HepG2 (cell line): ENCODE data around the gene CHRNA5. TPM values are rescaled to one million over a fixed set of nuclear protein-coding genes. Genes with fewer than 3 reads are reported as not detected.
"Not testable (repeated sequence)": the region's sequence is repeated elsewhere in the genome, so short reads cannot be mapped to it uniquely, and the experiment has no call there.

ENCODE experiments used
- ATAC-seq: fragments of 200-7000 bp; cut with Tn5 transposase; 3 replicates; pipeline ENCODE4 v1.9.1; 2020; ENCODE audit warnings: mild to moderate bottlenecking, moderate library complexity
- BruUV-seq: library from RNA; stranded (reverse); fragments of 400-500 nt; replicated peaks from 2 replicates; lab custom pipeline; 2021; lab: Mats Ljungman, UMichigan
- CTCF ChIA-PET: fragments of 300-600 bp; formaldehyde crosslinking; extraction: SDS; loops from one replicate; lab custom pipeline; 2021; ENCODE audit warnings: low total read pairs, inconsistent platforms, low intra/inter-chr PET ratio; lab: Yijun Ruan, JAX
- POLR2A ChIA-PET: fragments of 350-600 bp; sonication (Branson Sonifier 250); formaldehyde crosslinking; loops from one replicate; lab custom pipeline; 2020; ENCODE audit warnings: antibody characterized with exemption, inconsistent platforms; lab: Yijun Ruan, JAX
- DNase-seq: peaks from one replicate; pipeline ENCODE4 v3.0.0-alpha.2; 2015; ENCODE audit warnings: low spot score
- FAIRE-seq: peaks from 3 replicates; lab custom pipeline; 2011; peaks lifted over from hg19 to GRCh38; lab: Jason Lieb, UNC
- H2AFZ ChIP-seq: one replicate; pipeline ENCODE4 v1.6.1; 2011; ENCODE audit warnings: low read length, inconsistent platforms
- H3K27ac ChIP-seq: fragments of 300-600 bp; 3 replicates; pipeline ENCODE4 v1.8.0; 2011; ENCODE audit warnings: mixed run types, mild to moderate bottlenecking, mixed read lengths, low read length, inconsistent platforms; ENCODE audit not compliant: insufficient read depth; ENCODE audit errors: extremely low read length
- H3K27me3 ChIP-seq, 2 experiments: fragments of 200-600 bp in 1 of 2; 2 replicates in 1 of 2; 3 replicates in 1 of 2; pipeline versions ENCODE4 v1.6.0 to v1.8.0; 2011; ENCODE audit warnings: low read length in 2 of 2, mild to moderate bottlenecking in 2 of 2, moderate library complexity in 2 of 2, inconsistent platforms in 1 of 2; ENCODE audit not compliant: insufficient read depth in 2 of 2, control insufficient read depth in 1 of 2
- H3K36me3 ChIP-seq, 2 experiments: fragments of 200-600 bp in 1 of 2; replicated peaks in 1 of 2; 2 replicates in 1 of 2; 3 replicates in 1 of 2; pipeline versions ENCODE4 v1.5.1 to v1.8.0; 2011; ENCODE audit warnings: low read length in 2 of 2, inconsistent platforms in 1 of 2; ENCODE audit not compliant: insufficient read depth in 2 of 2, control insufficient read depth in 1 of 2
- H3K4me1 ChIP-seq: 2 replicates; pipeline ENCODE4 v1.5.1; 2012; ENCODE audit warnings: low read length, inconsistent platforms; ENCODE audit not compliant: insufficient read depth
- H3K4me2 ChIP-seq: 2 replicates; pipeline ENCODE4 v1.6.0; 2011; ENCODE audit warnings: low read depth, low read length, inconsistent platforms
- H3K4me3 ChIP-seq, 3 experiments: fragments of 200-600 bp in 1 of 3; sonication (generic), shearing (Covaris generic) in 1 of 3; replicated peaks in 1 of 3; 2 replicates each; pipeline ENCODE4 v1.5.1; 2011 to 2016; ENCODE audit warnings: low read length in 3 of 3, inconsistent platforms in 2 of 3, low read depth in 2 of 3, mild to moderate bottlenecking in 2 of 3, control low read depth in 1 of 3, mixed read lengths in 1 of 3; ENCODE audit not compliant: insufficient read depth in 1 of 3
- H3K79me2 ChIP-seq: one replicate; pipeline ENCODE4 v1.6.1; 2011; ENCODE audit warnings: low read length, inconsistent platforms; ENCODE audit not compliant: insufficient read depth
- H3K9ac ChIP-seq: 2 replicates; pipeline ENCODE4 v1.6.0; 2011; ENCODE audit warnings: mild to moderate bottlenecking, low read depth, low read length, inconsistent platforms; ENCODE audit not compliant: insufficient read depth
- H3K9me3 ChIP-seq: 2 replicates; pipeline ENCODE4 v1.5.1; 2012; ENCODE audit warnings: mild to moderate bottlenecking, low read length
- H4K20me1 ChIP-seq: 2 replicates; pipeline ENCODE4 v1.6.0; 2011; ENCODE audit warnings: inconsistent platforms, mild to moderate bottlenecking, low read length, moderate library complexity; ENCODE audit not compliant: insufficient read depth
- ATF4 ChIP-seq, 2 experiments: fragments of 450-650 bp in 1 of 2; sonication (generic) in 1 of 2; formaldehyde crosslinking; IDR thresholded peaks; 2 replicates each; pipeline versions ENCODE4 v1.5.0 to v1.8.0; 2020 to 2022; ENCODE audit warnings: mild to moderate bottlenecking in 1 of 2, missing genetic modification reagents in 1 of 2
- CCAR2 ChIP-seq: fragments of 200-400 bp; formaldehyde crosslinking; optimal IDR thresholded peaks from 2 replicates; pipeline ENCODE3; 2018; ENCODE audit warnings: low read depth, mild to moderate bottlenecking, low read length, moderate library complexity
- CENPX ChIP-seq: sonication (generic); formaldehyde crosslinking; IDR thresholded peaks from 2 replicates; pipeline ENCODE4 v1.9.0; 2021; ENCODE audit warnings: mild to moderate bottlenecking, missing genetic modification reagents, moderate library complexity
- HNRNPL ChIP-seq: fragments of 200-400 bp; formaldehyde crosslinking; IDR thresholded peaks from 2 replicates; pipeline ENCODE4 v1.6.1; 2017; ENCODE audit warnings: mild to moderate bottlenecking, low read depth, low read length
- MBNL3 ChIP-seq: fragments of 250-450 bp; sonication (Bioruptor Pico); conservative IDR thresholded peaks from 2 replicates; pipeline ENCODE4 v1.8.0; 2022; ENCODE audit warnings: mild to moderate bottlenecking, inconsistent platforms
- NPAS2 ChIP-seq: sonication (generic); formaldehyde crosslinking; IDR thresholded peaks from 2 replicates; pipeline ENCODE4 v1.8.0; 2022; ENCODE audit warnings: mild to moderate bottlenecking, missing genetic modification reagents, borderline replicate concordance
- SRSF4 ChIP-seq: fragments of 200-400 bp; formaldehyde crosslinking; IDR thresholded peaks from one replicate; pipeline ENCODE4 v1.6.1; 2018; ENCODE audit warnings: mild to moderate bottlenecking, low read depth, low read length, moderate library complexity; ENCODE audit not compliant: poor library complexity, severe bottlenecking
- ZNF224 ChIP-seq: sonication (generic); formaldehyde crosslinking; IDR thresholded peaks from 2 replicates; pipeline ENCODE4 v1.5.0; 2020; ENCODE audit warnings: mild to moderate bottlenecking, missing genetic modification reagents
- ZNF644 ChIP-seq: IDR thresholded peaks from 2 replicates; pipeline ENCODE4 v1.6.1; 2016; ENCODE audit warnings: low read depth
- ZNF75D ChIP-seq: sonication (generic); formaldehyde crosslinking; IDR thresholded peaks from 2 replicates; pipeline ENCODE4 v1.8.1; 2023; ENCODE audit warnings: missing genetic modification reagents, mild to moderate bottlenecking, borderline replicate concordance
- ZNF776 ChIP-seq: sonication (generic); formaldehyde crosslinking; IDR thresholded peaks from 2 replicates; pipeline ENCODE4 v1.4.0; 2020; ENCODE audit warnings: mild to moderate bottlenecking, missing genetic modification reagents
- WGBS: methylation state at CpG from one replicate; pipeline ENCODE4 v1.1.6; 2017; ENCODE audit warnings: low lambda C conversion rate; 5-methylcytosine and 5-hydroxymethylcytosine counted together
- in situ Hi-C: cut with HindIII; loops from 2 replicates; pipeline ENCODE4 v1.10.0; 2017; ENCODE audit warnings: low pct_unique_long_range_greater_than_20kb; ENCODE audit not compliant: extremely low pct_ligation_motif_present
- intact Hi-C: fragments of 100-400 bp; cut with micrococcal nuclease; formaldehyde crosslinking; loops from one replicate; pipeline ENCODE4 v1.10.0; 2022; ENCODE audit not compliant: unreplicated experiment
- polyA plus RNA-seq, 8 experiments: library from polyadenylated mRNA; depleted of rRNA in 3 of 8; stranded (reverse) in 7 of 8; unstranded in 1 of 8; fragments of >200 nt; fragmentation: Illumina TruSeq in 4 of 8; extraction: Trizol in 4 of 8; gene quantifications; 2 replicates each; pipeline versions ENCODE4 v1.2.1 to v1.2.3, GENCODE V29; 2011 to 2016; ENCODE audit warnings: low read depth in 4 of 8, missing spikeins in 1 of 8, mixed read lengths in 1 of 8; ENCODE audit not compliant: insufficient read depth in 1 of 8
- total RNA-seq, 5 experiments: library from RNA; depleted of rRNA; stranded (reverse); fragments of >200 nt; fragmentation: Illumina TruSeq; extraction: Trizol; gene quantifications; 2 replicates each; pipeline ENCODE4 v1.2.3, GENCODE V29; 2016; ENCODE audit warnings: low read depth in 1 of 5

Gene CHRNA5
- total and polyA plus RNA-seq, 2 of the 13 experiments (the other 11 are each of a cell fraction or from before 2014, with no cell fraction given), result 3.7 to 10.5 TPM

- TF ChIP-seq ATF4 (CRISPR knock-in tag; IDR thresholded peaks at IDR 0.05), result no peak
- TF ChIP-seq ZNF75D, result no peak
- no peak for TF ChIP-seq SRSF4
Measured at GRCh38 chr15:78551902-78552301, 13.4 kb upstream of the CHRNA5 start (continued).

- Histone ChIP-seq H3K79me2 (no peaks in the 10 kb centered on the region), H3K27me3 (no peaks in the 10 kb centered on the region), H3K9ac (no peak overlapping the region), H3K4me3 (no peak overlapping the region), H3K27ac (no peak overlapping the region), H3K36me3 (peaks cover 6 to 10% of the 10 kb centered on the region in 2 experiments), H3K4me2 (no peak overlapping the region), H3K4me1 (no peaks in the 10 kb centered on the region), H3K9me3 (no peaks in the 10 kb centered on the region), H4K20me1 (no peaks in the 10 kb centered on the region), H2AFZ (no peak overlapping the region)
- ATAC-seq (peak; percentile 30; the same call in 1 of the 3 replicates), DNase-seq (no peak), FAIRE-seq (no peak)
- intact Hi-C loops, result no loop called here
- no TSS peak for BruUV-seq
- POLR2A ChIA-PET, result interaction anchor here (0.5 to 0.8 kb wide), 2 partner anchors 13 to 186 kb away, joined by 4 to 5 read pairs; partner anchors contain the start of gene PSMA4
- CTCF ChIA-PET, result no interaction called here
- WGBS, result 79% methylated on average over 5 of the region's 5 CpGs
- in situ Hi-C loops, result no loop called here
- TF ChIP-seq ZNF644 (CRISPR knock-in tag) (no peak), NPAS2 (CRISPR knock-in tag) (no peak), HNRNPL (no peak), CENPX (CRISPR knock-in tag) (no peak), MBNL3 (CRISPR knock-in tag) (no peak), ZNF776 (CRISPR knock-in tag) (no peak), ZNF224 (no peak), CCAR2 (no peak)
Measured at GRCh38 chr15:78552597-78552996, 12.7 kb upstream of the CHRNA5 start.

GRCh38 chr15:78560201-78560600 is 5.1 kb upstream of the CHRNA5 start:
- H3K9ac ChIP-seq, H3K9me3 ChIP-seq, H3K79me2 ChIP-seq, CTCF ChIA-PET, H3K4me3 ChIP-seq, in situ Hi-C loops, ATAC-seq, H3K4me2 ChIP-seq, BruUV-seq, H3K27me3 ChIP-seq, H4K20me1 ChIP-seq, H3K36me3 ChIP-seq, H3K4me1 ChIP-seq, H3K27ac ChIP-seq, FAIRE-seq, H2AFZ ChIP-seq, DNase-seq: not testable (repeated sequence)
- intact Hi-C loops, result loop anchor here (10.0 kb wide), 2 partner anchors 55 to 255 kb away; partner anchors contain the start of gene HYKK
- WGBS, result 82% methylated on average over 10 of the region's 10 CpGs
- POLR2A ChIA-PET, result interaction anchor here (1.5 kb wide), 1 partner anchor 20 kb away, joined by 3 read pairs; the partner anchor contains the start of gene PSMA4
